ENCODE results near the gene PAIP2.

DNA sequence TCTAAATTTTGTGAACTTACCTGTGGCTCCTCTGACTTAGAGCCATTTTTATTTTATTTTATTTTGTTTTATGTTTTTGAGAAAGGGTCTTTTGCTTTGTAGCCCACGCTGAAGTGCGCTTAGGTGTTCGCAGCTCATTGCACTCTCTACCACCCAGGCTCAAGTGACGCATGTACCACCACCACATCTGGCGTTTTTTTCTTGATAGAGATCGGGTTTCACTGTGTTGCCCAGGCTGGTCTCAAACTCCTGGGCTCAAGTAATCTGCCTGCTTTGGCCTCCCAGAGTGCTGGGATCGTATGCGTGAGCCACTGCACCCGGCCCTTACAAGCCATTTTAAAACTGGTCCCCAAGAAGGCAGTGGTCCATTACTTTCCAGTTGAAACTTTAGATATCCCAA lies 29.6 kb upstream of the PAIP2 start:
- TF ChIP-seq, protein P1, sequence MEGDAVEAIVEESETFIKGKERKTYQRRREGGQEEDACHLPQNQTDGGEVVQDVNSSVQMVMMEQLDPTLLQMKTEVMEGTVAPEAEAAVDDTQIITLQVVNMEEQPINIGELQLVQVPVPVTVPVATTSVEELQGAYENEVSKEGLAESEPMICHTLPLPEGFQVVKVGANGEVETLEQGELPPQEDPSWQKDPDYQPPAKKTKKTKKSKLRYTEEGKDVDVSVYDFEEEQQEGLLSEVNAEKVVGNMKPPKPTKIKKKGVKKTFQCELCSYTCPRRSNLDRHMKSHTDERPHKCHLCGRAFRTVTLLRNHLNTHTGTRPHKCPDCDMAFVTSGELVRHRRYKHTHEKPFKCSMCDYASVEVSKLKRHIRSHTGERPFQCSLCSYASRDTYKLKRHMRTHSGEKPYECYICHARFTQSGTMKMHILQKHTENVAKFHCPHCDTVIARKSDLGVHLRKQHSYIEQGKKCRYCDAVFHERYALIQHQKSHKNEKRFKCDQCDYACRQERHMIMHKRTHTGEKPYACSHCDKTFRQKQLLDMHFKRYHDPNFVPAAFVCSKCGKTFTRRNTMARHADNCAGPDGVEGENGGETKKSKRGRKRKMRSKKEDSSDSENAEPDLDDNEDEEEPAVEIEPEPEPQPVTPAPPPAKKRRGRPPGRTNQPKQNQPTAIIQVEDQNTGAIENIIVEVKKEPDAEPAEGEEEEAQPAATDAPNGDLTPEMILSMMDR (IDR thresholded peaks at IDR 0.05), result no peak
- TF ChIP-seq POLR2AphosphoS5 (IDR thresholded peaks at IDR 0.05) (no peak), POLR2A (IDR thresholded peaks at IDR 0.05; ENCODE audit: low read depth) (no peak), EP300 (IDR thresholded peaks at IDR 0.05) (no peak)

Measured in esophagus muscularis mucosa (tissue), 4 donors.